ENCODE results near the gene PCMT1.

Gene PCMT1

GRCh38 chr6:149749594-149750135 is at the start of gene PCMT1:
Gene PCMT1, plus strand, starts transcription at chr6:149749741. Its CDS starts 161 bp downstream, at chr6:149749902.
- Mint-ChIP-seq H3K4me1 (peaks cover 37% of the 10 kb centered on the region), H3K27ac (peak within 1 kb of the TSS; percentile 80), H3K27me3 (no peaks in the 10 kb centered on the region), H3K36me3 (no peaks in the 10 kb centered on the region), H3K9me3 (no peaks in the 10 kb centered on the region), H3K4me3 (peak within 1 kb of the TSS; percentile 89)

- Mint-ChIP-seq H3K27ac (no peak overlapping the region), H3K4me1 (peaks cover 56% of the 10 kb centered on the region), H3K27me3 (no peaks in the 10 kb centered on the region), H3K9me3 (no peaks in the 10 kb centered on the region), H3K36me3 (peaks cover 3% of the 10 kb centered on the region), H3K4me3 (no peak overlapping the region)
Measured at GRCh38 chr6:149701714-149702113, 47.8 kb upstream of the PCMT1 start.

GRCh38 chr6:149711711-149712110 is 37.8 kb upstream of the PCMT1 start:
- Mint-ChIP-seq H3K4me1 (peaks cover 68% of the 10 kb centered on the region), H3K27ac (no peak overlapping the region), H3K36me3 (peaks cover 3% of the 10 kb centered on the region), H3K9me3 (no peaks in the 10 kb centered on the region), H3K27me3 (no peaks in the 10 kb centered on the region), H3K4me3 (no peak overlapping the region)

- peak overlapping the region; percentile 41 for H3K27ac Mint-ChIP-seq
- peaks cover 52% of the 10 kb centered on the region for H3K4me1 Mint-ChIP-seq
Measured at GRCh38 chr6:149714442-149714841, 35.1 kb upstream of the PCMT1 start.

GRCh38 chr6:149716181-149716963 is 33.2 kb upstream of the PCMT1 start:
- Mint-ChIP-seq H3K27ac (peak overlapping the region; percentile 71), H3K9me3 (no peaks in the 10 kb centered on the region), H3K27me3 (no peaks in the 10 kb centered on the region), H3K4me3 (peak overlapping the region; percentile 90), H3K4me1 (peaks cover 36% of the 10 kb centered on the region), H3K36me3 (peaks cover 2% of the 10 kb centered on the region)

More at GRCh38 chr6:149714442-149714841, 35.1 kb upstream of the PCMT1 start:
- Mint-ChIP-seq H3K9me3 (no peaks in the 10 kb centered on the region), H3K4me3 (no peak overlapping the region), H3K27me3 (no peaks in the 10 kb centered on the region), H3K36me3 (peaks cover 3% of the 10 kb centered on the region)

GRCh38 chr6:149717255-149717587 is 32.3 kb upstream of the PCMT1 start:
- no peaks in the 10 kb centered on the region for H3K27me3 Mint-ChIP-seq
- peak overlapping the region; percentile 67 for H3K27ac Mint-ChIP-seq
- no peaks in the 10 kb centered on the region for H3K9me3 Mint-ChIP-seq
- peaks cover 2% of the 10 kb centered on the region for H3K36me3 Mint-ChIP-seq
- H3K4me1 Mint-ChIP-seq: peaks cover 31% of the 10 kb centered on the region
- peak overlapping the region; percentile 90 for H3K4me3 Mint-ChIP-seq

GRCh38 chr6:149717588-149718458 is 31.7 kb upstream of the PCMT1 start, which contains the start of gene LATS1:
Gene LATS1, minus strand, starts transcription at chr6:149718101. Its CDS starts 15,975 bp downstream, at chr6:149702126.
- Mint-ChIP-seq H3K27ac (peak within 1 kb of the TSS; percentile 97), H3K4me1 (peaks cover 30% of the 10 kb centered on the region), H3K9me3 (no peaks in the 10 kb centered on the region), H3K36me3 (peaks cover 2% of the 10 kb centered on the region), H3K4me3 (peak within 1 kb of the TSS; percentile 90), H3K27me3 (no peaks in the 10 kb centered on the region)

- Mint-ChIP-seq H3K27me3 (no peaks in the 10 kb centered on the region), H3K9me3 (no peaks in the 10 kb centered on the region), H3K36me3 (peaks cover 4% of the 10 kb centered on the region), H3K4me1 (peaks cover 24% of the 10 kb centered on the region), H3K27ac (no peak overlapping the region), H3K4me3 (peak overlapping the region; percentile 3)
Measured at GRCh38 chr6:149719531-149719930, 30.0 kb upstream of the PCMT1 start.

GRCh38 chr6:149723262-149723661 is 26.3 kb upstream of the PCMT1 start:
- Mint-ChIP-seq H3K4me1 (peaks cover 12% of the 10 kb centered on the region), H3K9me3 (no peaks in the 10 kb centered on the region), H3K27ac (no peak overlapping the region), H3K4me3 (no peak overlapping the region), H3K36me3 (peaks cover 2% of the 10 kb centered on the region), H3K27me3 (no peaks in the 10 kb centered on the region)

- Mint-ChIP-seq H3K4me1 (peaks cover 16% of the 10 kb centered on the region), H3K9me3 (no peaks in the 10 kb centered on the region), H3K36me3 (peaks cover 2% of the 10 kb centered on the region), H3K27ac (no peak overlapping the region), H3K27me3 (no peaks in the 10 kb centered on the region), H3K4me3 (no peak overlapping the region)
Measured at GRCh38 chr6:149723771-149724417, 25.6 kb upstream of the PCMT1 start.

- Mint-ChIP-seq H3K9me3 (no peaks in the 10 kb centered on the region), H3K36me3 (peaks cover 2% of the 10 kb centered on the region), H3K27ac (no peak overlapping the region), H3K4me1 (peaks cover 17% of the 10 kb centered on the region), H3K27me3 (no peaks in the 10 kb centered on the region), H3K4me3 (no peak overlapping the region)
Measured at GRCh38 chr6:149725785-149726184, 23.8 kb upstream of the PCMT1 start.

GRCh38 chr6:149727793-149728498 is 21.6 kb upstream of the PCMT1 start:
- H3K27me3 Mint-ChIP-seq: no peaks in the 10 kb centered on the region
- H3K4me1 Mint-ChIP-seq: peaks cover 17% of the 10 kb centered on the region
- peak overlapping the region; percentile 30 for H3K27ac Mint-ChIP-seq
- H3K4me3 Mint-ChIP-seq: no peak overlapping the region
- no peaks in the 10 kb centered on the region for H3K9me3 Mint-ChIP-seq
- peaks cover 4% of the 10 kb centered on the region for H3K36me3 Mint-ChIP-seq

GRCh38 chr6:149728499-149729234 is 20.9 kb upstream of the PCMT1 start:
- Mint-ChIP-seq H3K27ac (peak overlapping the region; percentile 38), H3K27me3 (no peaks in the 10 kb centered on the region), H3K4me3 (no peak overlapping the region), H3K9me3 (no peaks in the 10 kb centered on the region), H3K36me3 (peaks cover 9% of the 10 kb centered on the region), H3K4me1 (peaks cover 17% of the 10 kb centered on the region)

GRCh38 chr6:149729824-149730223 is 19.7 kb upstream of the PCMT1 start:
- peaks cover 7% of the 10 kb centered on the region for H3K36me3 Mint-ChIP-seq
- no peak overlapping the region for H3K27ac Mint-ChIP-seq
- H3K9me3 Mint-ChIP-seq: no peaks in the 10 kb centered on the region
- peaks cover 13% of the 10 kb centered on the region for H3K4me1 Mint-ChIP-seq
- no peaks in the 10 kb centered on the region for H3K27me3 Mint-ChIP-seq
- H3K4me3 Mint-ChIP-seq: no peak overlapping the region

All from activated naive CD4-positive, alpha-beta T cell treated with anti-CD3 and anti-CD28 coated beads, Interleukin-2, amount 50 U/mL, for 24 hours (primary cell).